NCI-H82 (cell line): Measurements from ENCODE around the gene DENND1A.

Experiments used
- DNase-seq: peaks from one replicate; lab custom pipeline; 2025; lab: John Stamatoyannopoulos, UW

DENND1A gene

DNA sequence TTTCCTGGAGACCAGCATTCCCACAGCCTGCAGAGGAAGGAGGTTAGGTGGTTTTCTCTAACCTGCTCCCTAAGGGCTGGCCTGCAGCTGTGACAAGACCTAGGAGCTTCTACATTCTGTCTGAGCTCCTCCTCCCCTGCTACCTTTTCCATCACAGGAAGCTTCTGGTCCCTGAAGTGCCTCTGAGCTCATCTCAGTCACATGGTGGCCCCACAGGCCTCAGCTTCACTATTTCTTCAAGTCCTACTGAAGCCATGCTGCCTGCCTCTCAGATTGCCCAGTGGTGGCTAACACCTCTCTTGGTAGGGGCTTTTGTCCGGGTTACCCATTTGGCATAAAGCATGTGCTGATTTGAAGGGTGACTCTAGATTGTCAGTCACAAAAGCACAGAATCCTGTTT is 314.5 kb downstream of the DENND1A start:
- peak; percentile 41 for DNase-seq

DNA sequence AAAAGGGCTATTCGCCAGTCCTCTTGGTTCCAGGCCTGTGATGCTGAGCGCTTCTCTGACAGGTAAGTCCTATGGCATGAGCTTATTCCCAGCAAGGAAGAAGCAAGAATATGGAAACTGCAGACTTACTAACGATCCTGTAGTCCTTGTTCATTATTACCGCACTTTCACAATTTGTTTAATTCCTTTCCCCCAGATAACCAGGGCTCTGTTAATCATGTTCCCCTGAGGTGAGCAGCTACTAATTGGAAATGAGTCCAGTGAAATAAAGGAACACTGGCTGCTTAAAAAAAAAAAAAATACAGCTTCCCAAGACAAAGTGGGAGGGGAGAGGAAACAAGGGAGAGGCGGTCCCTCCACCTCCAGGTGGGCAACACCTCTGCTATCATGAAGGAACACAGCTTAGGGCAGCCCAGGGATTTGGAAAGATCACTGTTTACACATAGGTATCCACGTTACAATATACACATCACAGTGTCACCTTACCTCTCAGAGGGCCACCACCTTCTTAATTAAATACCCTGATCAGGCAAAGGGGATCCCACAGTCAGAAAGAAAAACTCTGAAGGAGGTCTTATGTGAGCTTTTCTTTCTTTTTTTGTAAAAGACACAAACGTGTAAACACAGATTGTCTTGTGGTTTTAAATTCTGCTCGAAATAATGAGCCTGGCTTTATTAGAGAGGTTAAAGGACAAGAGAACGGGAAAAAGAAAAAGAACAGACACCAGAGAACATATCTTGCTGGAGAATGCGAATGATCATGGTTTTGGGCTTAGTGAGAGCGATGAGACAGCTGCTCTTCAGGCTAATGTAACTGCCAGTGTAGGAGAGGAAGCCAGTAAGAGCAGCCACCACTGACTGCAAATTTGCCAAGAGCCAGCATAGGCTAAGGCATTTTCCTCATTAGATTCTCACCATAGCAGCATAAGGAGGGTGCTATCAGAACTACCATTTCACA is 315.3 kb downstream of the DENND1A start:
- peak; percentile 22 for DNase-seq

- no peak for DNase-seq
These were observed 318.7 kb downstream of the DENND1A start for GRCh38 chr9:123611226-123611625.

GRCh38 chr9:123609844-123610243 is 320.1 kb downstream of the DENND1A start:
- DNase-seq = peak; percentile 13

- no peak for DNase-seq
These were observed 321.8 kb downstream of the DENND1A start for GRCh38 chr9:123608104-123608503.

DNA sequence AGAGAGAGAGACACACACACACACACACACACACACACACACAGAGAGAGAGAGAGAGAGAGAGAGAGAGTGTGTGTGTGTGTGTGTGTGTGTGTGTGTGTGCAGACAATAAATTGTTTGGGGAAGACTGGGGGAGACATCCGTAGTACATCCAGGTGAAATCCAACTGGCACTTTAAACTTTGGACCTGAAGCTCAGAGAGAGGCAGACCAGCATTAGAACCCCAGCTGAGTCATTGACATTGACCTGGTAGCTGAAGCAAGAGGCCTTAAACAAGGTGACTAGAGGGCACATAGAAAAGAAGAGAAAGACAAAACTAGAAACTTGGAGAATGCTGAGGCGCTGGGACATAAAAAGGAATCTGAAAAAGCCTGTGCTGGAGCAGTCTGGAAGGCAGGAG is 322.4 kb downstream of the DENND1A start:
- no peak for DNase-seq

- no peak for DNase-seq
These were observed 323.8 kb downstream of the DENND1A start for GRCh38 chr9:123606141-123606540.

GRCh38 chr9:123605286-123605685 is 324.6 kb downstream of the DENND1A start:
- no peak for DNase-seq

- DNase-seq = no peak
These were observed 325.1 kb downstream of the DENND1A start for GRCh38 chr9:123604861-123605260.

GRCh38 chr9:123601828-123602227 is 328.1 kb downstream of the DENND1A start:
- DNase-seq = no peak

- DNase-seq = peak; percentile 7
These were observed 330.1 kb downstream of the DENND1A start for GRCh38 chr9:123599781-123600180.

DNA sequence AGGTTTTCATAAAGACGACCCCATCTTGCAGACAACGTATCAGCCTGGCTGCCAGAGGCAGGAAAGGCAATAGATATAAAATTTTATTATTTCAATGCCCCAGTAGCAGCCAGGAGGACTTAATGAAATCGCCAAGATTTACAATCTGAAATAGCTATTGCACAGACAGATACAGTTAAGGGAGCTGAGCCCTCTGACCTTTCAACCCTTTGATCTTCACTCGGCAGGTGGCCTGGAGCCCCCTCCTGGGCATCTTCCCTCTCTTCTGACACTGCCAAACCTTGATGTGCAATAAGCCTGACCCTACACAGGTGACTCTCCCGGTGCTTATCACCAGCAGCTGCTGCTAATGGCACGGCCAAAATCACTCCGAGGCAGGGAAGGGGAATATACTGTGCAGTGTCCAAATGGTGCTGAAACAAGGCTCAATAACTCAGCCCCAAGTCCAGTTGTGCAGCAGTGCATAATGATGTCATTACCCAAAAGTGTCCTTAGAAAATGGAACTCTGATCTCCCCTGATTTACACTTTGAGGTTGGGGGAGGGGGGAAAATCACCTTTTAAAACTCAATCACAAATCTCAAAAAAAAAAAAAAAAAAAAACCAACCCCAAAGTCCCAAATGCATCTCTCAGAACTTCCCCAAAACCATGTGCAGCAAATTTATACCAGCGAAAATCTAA is 331.9 kb downstream of the DENND1A start:
- peak; percentile 8 for DNase-seq

DNA sequence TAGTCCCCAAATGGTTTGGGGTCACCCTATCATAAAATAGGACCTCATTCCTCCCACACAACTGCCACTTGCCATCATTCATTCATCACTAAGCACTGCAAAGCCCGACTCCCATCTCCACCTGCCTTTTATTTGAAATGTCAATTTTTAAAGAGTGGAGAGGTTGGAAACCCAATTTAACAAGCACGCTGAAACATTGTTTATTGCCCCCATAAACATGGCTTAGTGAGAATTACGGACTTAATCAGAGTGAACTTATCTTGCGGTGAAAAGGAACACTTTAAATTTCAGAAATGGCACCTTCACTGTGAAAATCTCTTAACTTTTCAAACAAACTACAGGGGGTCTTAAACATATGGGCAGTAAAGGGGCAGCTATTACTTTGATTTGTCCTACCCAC is 332.9 kb downstream of the DENND1A start:
- no peak for DNase-seq

- DNase-seq = no peak
These were observed 338.6 kb downstream of the DENND1A start for GRCh38 chr9:123591283-123591682.

GRCh38 chr9:123590499-123590898 is 339.4 kb downstream of the DENND1A start:
- DNase-seq = no peak

DNA sequence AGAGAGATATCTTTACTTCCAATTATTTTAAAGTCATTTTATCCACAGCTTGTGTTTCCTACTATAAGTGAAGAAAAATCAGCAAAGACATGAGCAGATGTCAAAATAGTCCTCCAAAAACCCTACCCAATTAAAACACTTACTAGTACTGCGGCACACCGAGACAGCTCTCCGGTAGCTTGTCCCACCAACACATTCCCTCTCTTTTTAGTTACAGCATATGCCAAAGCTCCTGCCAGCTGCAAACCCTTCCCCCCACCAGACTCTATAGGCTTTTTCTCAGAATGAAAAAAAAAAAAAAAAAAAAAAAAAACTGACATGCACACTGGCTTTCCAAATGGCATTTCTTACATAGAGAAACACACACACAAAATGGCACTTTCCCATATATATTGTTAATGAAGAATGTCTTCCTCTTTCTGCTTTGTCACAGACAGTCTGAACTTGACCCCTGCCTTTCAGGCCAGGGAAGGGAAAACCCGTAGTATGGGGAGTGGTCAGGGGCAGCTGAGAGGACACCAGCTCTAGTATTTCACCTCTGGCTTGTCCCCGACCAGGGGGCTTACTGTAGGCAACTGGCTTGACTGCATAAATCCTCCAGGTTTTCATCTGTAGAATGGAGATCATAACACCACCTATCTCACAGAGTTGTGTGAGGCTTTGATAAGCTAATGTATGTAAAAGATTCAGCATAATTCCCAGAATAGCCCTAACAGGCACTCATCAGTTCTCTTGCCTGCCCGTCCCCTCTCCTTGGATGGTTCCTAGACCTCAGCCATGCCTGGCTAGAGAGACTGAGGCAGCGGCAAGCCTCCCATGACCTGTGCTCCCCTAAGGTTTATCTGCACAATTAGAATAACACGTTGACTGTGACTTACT is 340.3 kb downstream of the DENND1A start:
- DNase-seq = no peak

DNA sequence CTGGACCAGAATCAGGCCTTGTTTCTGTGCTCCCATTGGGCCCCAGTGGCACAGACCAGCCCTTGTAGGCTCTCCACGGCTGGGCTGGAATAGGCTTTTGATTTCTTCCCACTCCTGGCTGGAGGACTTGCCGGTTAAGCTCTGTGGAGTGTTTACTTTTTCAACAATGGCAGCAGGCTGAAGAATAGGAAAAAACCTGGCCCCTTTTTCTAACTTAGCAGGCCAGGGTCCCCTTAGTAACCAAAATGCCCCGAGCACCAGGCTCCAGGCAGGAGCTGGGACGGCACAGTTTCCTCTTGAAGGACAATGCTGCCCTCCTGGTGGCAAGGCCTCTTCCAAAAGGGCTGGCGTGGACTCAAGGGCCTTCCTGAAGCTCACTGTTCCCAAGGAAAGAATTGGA is 343.7 kb downstream of the DENND1A start:
- no peak for DNase-seq

GRCh38 chr9:123584202-123585176 is 345.4 kb downstream of the DENND1A start:
- no peak for DNase-seq

DNA sequence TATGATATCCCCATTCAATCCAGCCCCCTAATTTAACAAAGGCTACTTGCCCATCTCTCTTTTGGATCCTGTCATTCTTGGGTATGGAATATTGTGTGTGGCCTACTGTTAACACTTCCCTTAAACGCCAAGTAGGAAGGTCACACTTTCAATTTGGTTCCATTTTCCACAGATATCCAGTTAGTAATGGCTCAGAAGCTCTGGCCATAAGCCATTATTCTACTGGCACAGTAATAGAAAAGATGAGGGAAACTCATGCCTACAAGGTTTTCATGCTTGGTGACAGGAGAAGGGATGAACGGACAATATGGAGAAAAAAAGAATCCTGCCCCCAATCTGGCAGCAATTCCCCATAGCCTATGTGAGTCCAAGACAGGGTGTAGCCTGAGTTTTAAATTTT is 346.3 kb downstream of the DENND1A start:
- no peak for DNase-seq

DNA sequence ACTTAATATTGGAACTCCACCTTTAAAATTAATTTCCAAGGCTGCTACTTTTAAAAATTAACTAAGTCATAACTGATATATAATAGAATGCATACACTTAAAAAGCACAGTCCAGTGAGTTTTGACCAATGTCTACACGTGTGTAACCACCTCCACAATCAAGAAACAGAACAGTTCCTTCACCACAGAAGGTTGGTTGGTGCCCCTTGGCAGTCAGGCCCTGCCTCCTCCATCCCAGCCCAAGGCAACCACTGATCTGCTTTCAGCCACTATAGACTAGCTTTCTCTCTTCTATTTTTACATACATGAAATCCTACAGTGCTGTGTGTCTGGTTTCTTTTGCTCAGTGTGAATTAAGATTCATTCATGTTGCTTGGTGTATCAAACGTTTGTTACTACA is 358.7 kb downstream of the DENND1A start:
- DNase-seq = no peak
